Peyer's patch (tissue), 4 donors: Measurements from ENCODE around the gene NIT1.

Source experiments
- CTCF ChIP-seq, 6 experiments: fragments of 450-650 bp in 4 of 6; fragments of 200-600 bp in 2 of 6; sonication (generic) in 1 of 6; IDR thresholded peaks; one replicate each; pipeline ENCODE4 v1.5.1; 2017 to 2019; ENCODE audit warnings: antibody characterized with exemption in 6 of 6, mild to moderate bottlenecking in 3 of 6, moderate library complexity in 1 of 6
- POLR2A ChIP-seq, 2 donors: fragments of 450-650 bp; IDR thresholded peaks; one replicate each; pipeline ENCODE4 v1.5.1; 2017; ENCODE audit warnings: antibody characterized with exemption in 2 of 2, mild to moderate bottlenecking in 2 of 2, moderate library complexity in 2 of 2

GRCh38 chr1:161159913-161160243, 42.0 kb downstream of the NIT1 start:
- TF ChIP-seq CTCF (IDR thresholded peaks at IDR 0.05), result no peak
- TF ChIP-seq POLR2A (IDR thresholded peaks at IDR 0.05), result no peak
